Activated naive CD8-positive, alpha-beta T cell treated with anti-CD3 and anti-CD28 coated beads, Interleukin-2, amount 10 ng/mL, durations not matched to agents 7 days and 5 days (primary cell): ENCODE measurements around the gene AP1M2. TPM values are rescaled to one million over a fixed set of nuclear protein-coding genes. Genes with fewer than 3 reads are reported as not detected.
A peak's percentile ranks its signal among the peaks of the same experiment; 100 is the strongest.

Experiments
- ATAC-seq: fragments of 150-1000 bp; cut with Tn5 transposase; one replicate; pipeline ENCODE4 v1.10.0; 2021; ENCODE audit warnings: low read depth, moderate library complexity
- POLR2A ChIA-PET: fragments of 350-600 bp; sonication (Branson Sonifier 250); formaldehyde crosslinking; loops from one replicate; lab custom pipeline; 2021; ENCODE audit warnings: antibody characterized with exemption; lab: Charles Lee
- DNase-seq: peaks from one replicate; pipeline ENCODE4 v3.0.0; 2021
- H3K27ac Mint-ChIP-seq: one replicate; pipeline ENCODE4 v1.8.0; 2022; ENCODE audit warnings: mild to moderate bottlenecking, mixed read lengths
- H3K27me3 Mint-ChIP-seq: one replicate; pipeline ENCODE4 v1.8.0; 2022; ENCODE audit warnings: mild to moderate bottlenecking, moderate library complexity, mixed read lengths
- H3K36me3 Mint-ChIP-seq: one replicate; pipeline ENCODE4 v1.8.0; 2021; ENCODE audit warnings: mild to moderate bottlenecking, mixed read lengths
- H3K4me1 Mint-ChIP-seq: one replicate; pipeline ENCODE4 v1.8.0; 2021; ENCODE audit warnings: mixed read lengths
- H3K4me3 Mint-ChIP-seq: one replicate; pipeline ENCODE4 v1.8.0; 2022; ENCODE audit warnings: mild to moderate bottlenecking, moderate library complexity, mixed read lengths
- H3K9me3 Mint-ChIP-seq: one replicate; pipeline ENCODE4 v1.8.0; 2021; ENCODE audit warnings: mixed read lengths
- total RNA-seq, 2 experiments: library from RNA; stranded (reverse); gene quantifications; one replicate each; pipeline ENCODE4 v1.2.3, GENCODE V29; 2021

The AP1M2 gene
- total RNA-seq, 2 experiments from 2014 or later: not detected

- peak; percentile 15 for ATAC-seq
- peak overlapping the region; percentile 98 for H3K27ac Mint-ChIP-seq
- peaks cover 24% of the 10 kb centered on the region for H3K36me3 Mint-ChIP-seq
- POLR2A ChIA-PET: interaction anchor here (0.6 to 7.9 kb wide), 21 partner anchors 8 to 424 kb away, joined by 3 to 224 read pairs (median 4); partner anchors contain the start of genes ATG4D, CDC37, QTRT1 and S1PR5
- peak; percentile 76 for DNase-seq
- H3K27me3 Mint-ChIP-seq: no peaks in the 10 kb centered on the region
- peaks cover 28% of the 10 kb centered on the region for H3K4me1 Mint-ChIP-seq
- H3K4me3 Mint-ChIP-seq: peak overlapping the region; percentile 99
- no peaks in the 10 kb centered on the region for H3K9me3 Mint-ChIP-seq
Measured at GRCh38 chr19:10566658-10567410, 20.3 kb downstream of the AP1M2 start.

GRCh38 chr19:10566408-10566657, 20.8 kb downstream of the AP1M2 start:
- peak overlapping the region; percentile 99 for H3K4me3 Mint-ChIP-seq
- H3K36me3 Mint-ChIP-seq: peaks cover 24% of the 10 kb centered on the region
- DNase-seq (no peak), ATAC-seq (no peak)
- peaks cover 31% of the 10 kb centered on the region for H3K4me1 Mint-ChIP-seq
- peak overlapping the region; percentile 98 for H3K27ac Mint-ChIP-seq
- POLR2A ChIA-PET: interaction anchor here (0.6 to 7.9 kb wide), 16 partner anchors 12 to 423 kb away, joined by 3 to 224 read pairs (median 4); partner anchors contain the start of genes ATG4D, CDC37 and QTRT1
- no peaks in the 10 kb centered on the region for H3K27me3 Mint-ChIP-seq
- H3K9me3 Mint-ChIP-seq: no peaks in the 10 kb centered on the region

- peak within 1 kb of the TSS; percentile 99 for H3K4me3 Mint-ChIP-seq
- no peaks in the 10 kb centered on the region for H3K27me3 Mint-ChIP-seq
- DNase-seq (peak; percentile 100), ATAC-seq (peak; percentile 32)
- no peaks in the 10 kb centered on the region for H3K9me3 Mint-ChIP-seq
- POLR2A ChIA-PET: interaction anchor here (0.6 to 7.9 kb wide), 14 partner anchors 12 to 423 kb away, joined by 3 to 224 read pairs (median 4); partner anchors contain the start of genes ATG4D, CDC37 and QTRT1
- H3K4me1 Mint-ChIP-seq: peaks cover 33% of the 10 kb centered on the region
- H3K36me3 Mint-ChIP-seq: peaks cover 24% of the 10 kb centered on the region
- H3K27ac Mint-ChIP-seq: peak within 1 kb of the TSS; percentile 98
Measured at GRCh38 chr19:10565567-10566407, 21.3 kb downstream of the AP1M2 start, which contains the start of gene KRI1. TSS of gene KRI1 (minus strand) at chr19:10566010. CDS start at chr19:10565999, 11 bp downstream.

GRCh38 chr19:10565028-10565566, 22.0 kb downstream of the AP1M2 start:
- Mint-ChIP-seq H3K27ac (peak overlapping the region; percentile 98), H3K27me3 (no peaks in the 10 kb centered on the region), H3K4me1 (peaks cover 32% of the 10 kb centered on the region), H3K36me3 (peaks cover 30% of the 10 kb centered on the region), H3K4me3 (peak overlapping the region; percentile 99), H3K9me3 (no peaks in the 10 kb centered on the region)
- POLR2A ChIA-PET: interaction anchor here (1.3 to 7.9 kb wide), 6 partner anchors 11 to 422 kb away, joined by 3 to 224 read pairs (median 4); partner anchors contain the start of gene ATG4D
- DNase-seq (no peak), ATAC-seq (no peak)

- Mint-ChIP-seq H3K27me3 (no peaks in the 10 kb centered on the region), H3K4me3 (no peak overlapping the region), H3K36me3 (peaks cover 34% of the 10 kb centered on the region), H3K4me1 (peaks cover 27% of the 10 kb centered on the region), H3K9me3 (no peaks in the 10 kb centered on the region), H3K27ac (no peak overlapping the region)
- POLR2A ChIA-PET: interaction anchor here (7.9 kb wide), 1 partner anchor 9 kb away, joined by 224 read pairs; no protein-coding TSS in a partner anchor
- no peak for DNase-seq
- no peak for ATAC-seq
Measured at GRCh38 chr19:10562609-10563008, 24.5 kb downstream of the AP1M2 start.

- Mint-ChIP-seq H3K9me3 (no peaks in the 10 kb centered on the region), H3K36me3 (peaks cover 26% of the 10 kb centered on the region), H3K4me1 (peaks cover 20% of the 10 kb centered on the region), H3K27ac (no peak overlapping the region), H3K4me3 (no peak overlapping the region), H3K27me3 (no peaks in the 10 kb centered on the region)
- POLR2A ChIA-PET: no interaction called here
- DNase-seq (no peak), ATAC-seq (no peak)
Measured at GRCh38 chr19:10560154-10560553, 27.0 kb downstream of the AP1M2 start.

- ATAC-seq (no peak), DNase-seq (no peak)
- H3K36me3 Mint-ChIP-seq: peaks cover 30% of the 10 kb centered on the region
- no peaks in the 10 kb centered on the region for H3K27me3 Mint-ChIP-seq
- POLR2A ChIA-PET: interaction anchor here (7.7 kb wide), 1 partner anchor 9 kb away, joined by 224 read pairs; the partner anchor contains the start of genes CDKN2D and KRI1
- no peak overlapping the region for H3K27ac Mint-ChIP-seq
- peaks cover 34% of the 10 kb centered on the region for H3K4me1 Mint-ChIP-seq
- H3K4me3 Mint-ChIP-seq: no peak overlapping the region
- no peaks in the 10 kb centered on the region for H3K9me3 Mint-ChIP-seq
Measured at GRCh38 chr19:10557603-10558197, 29.4 kb downstream of the AP1M2 start.

GRCh38 chr19:10555610-10555973, 31.5 kb downstream of the AP1M2 start:
- no peak overlapping the region for H3K4me3 Mint-ChIP-seq
- H3K36me3 Mint-ChIP-seq: peaks cover 43% of the 10 kb centered on the region
- H3K27ac Mint-ChIP-seq: peak overlapping the region; percentile 92
- DNase-seq: no peak
- ATAC-seq: no peak
- H3K4me1 Mint-ChIP-seq: peaks cover 38% of the 10 kb centered on the region
- H3K27me3 Mint-ChIP-seq: no peaks in the 10 kb centered on the region
- POLR2A ChIA-PET: interaction anchor here (1.0 to 7.7 kb wide), 2 partner anchors 11 to 134 kb away, joined by 3 to 224 read pairs; partner anchors contain the start of genes CDKN2D and KRI1
- no peaks in the 10 kb centered on the region for H3K9me3 Mint-ChIP-seq

GRCh38 chr19:10554760-10555609, 32.1 kb downstream of the AP1M2 start:
- peaks cover 44% of the 10 kb centered on the region for H3K36me3 Mint-ChIP-seq
- peak overlapping the region; percentile 69 for H3K4me3 Mint-ChIP-seq
- POLR2A ChIA-PET: interaction anchor here (0.5 to 7.7 kb wide), 9 partner anchors 11 to 101 kb away, joined by 3 to 224 read pairs (median 3); partner anchors contain the start of genes ATG4D, CDKN2D and KRI1
- DNase-seq: no peak
- no peaks in the 10 kb centered on the region for H3K27me3 Mint-ChIP-seq
- H3K9me3 Mint-ChIP-seq: no peaks in the 10 kb centered on the region
- ATAC-seq: no peak
- H3K27ac Mint-ChIP-seq: peak overlapping the region; percentile 92
- peaks cover 42% of the 10 kb centered on the region for H3K4me1 Mint-ChIP-seq

GRCh38 chr19:10553943-10554381, 33.1 kb downstream of the AP1M2 start:
- no peaks in the 10 kb centered on the region for H3K27me3 Mint-ChIP-seq
- H3K4me3 Mint-ChIP-seq: peak overlapping the region; percentile 69
- POLR2A ChIA-PET: interaction anchor here (0.8 to 7.7 kb wide), 15 partner anchors 7 to 145 kb away, joined by 3 to 224 read pairs (median 3); partner anchors contain the start of genes ATG4D, CDKN2D and KRI1
- ATAC-seq (peak; percentile 90), DNase-seq (peak; percentile 84)
- no peaks in the 10 kb centered on the region for H3K9me3 Mint-ChIP-seq
- H3K4me1 Mint-ChIP-seq: peaks cover 42% of the 10 kb centered on the region
- H3K36me3 Mint-ChIP-seq: peaks cover 48% of the 10 kb centered on the region
- H3K27ac Mint-ChIP-seq: peak overlapping the region; percentile 92

- peaks cover 42% of the 10 kb centered on the region for H3K4me1 Mint-ChIP-seq
- POLR2A ChIA-PET: interaction anchor here (0.5 to 7.7 kb wide), 15 partner anchors 8 to 148 kb away, joined by 3 to 224 read pairs (median 4); partner anchors contain the start of genes ATG4D, CDKN2D, KRI1 and QTRT1
- ATAC-seq: no peak
- H3K27me3 Mint-ChIP-seq: no peaks in the 10 kb centered on the region
- peak overlapping the region; percentile 69 for H3K4me3 Mint-ChIP-seq
- peak overlapping the region; percentile 92 for H3K27ac Mint-ChIP-seq
- H3K9me3 Mint-ChIP-seq: no peaks in the 10 kb centered on the region
- peaks cover 49% of the 10 kb centered on the region for H3K36me3 Mint-ChIP-seq
- peak; percentile 53 for DNase-seq
Measured at GRCh38 chr19:10553087-10553667, 33.9 kb downstream of the AP1M2 start.
